MCF 10A (cell line): Measurements from ENCODE around the gene RASL12. TPM values are rescaled to one million over a fixed set of nuclear protein-coding genes. Genes with fewer than 3 reads are reported as not detected.

Experiments used
- BruUV-seq: library from RNA; stranded (reverse); fragments of 400-500 nt; replicated peaks from 2 replicates; lab custom pipeline; 2021; lab: Mats Ljungman, UMichigan
- CTCF ChIA-PET: fragments of 300-600 bp; sonication (Branson Sonifier 250); formaldehyde crosslinking; extraction: SDS; loops from one replicate; lab custom pipeline; 2021; ENCODE audit warnings: antibody characterized with exemption, inconsistent platforms; lab: Yijun Ruan, JAX
- POLR2A ChIA-PET: fragments of 300-600, 350-650 bp; sonication (Branson Sonifier 250); formaldehyde crosslinking; extraction: SDS; loops from one replicate; lab custom pipeline; 2020; ENCODE audit warnings: antibody characterized with exemption, inconsistent platforms; lab: Yijun Ruan, JAX
- DNase-seq: peaks from one replicate; pipeline ENCODE4 v3.0.0-alpha.2; 2018; ENCODE audit not compliant: unreplicated experiment
- H3K27ac Mint-ChIP-seq: one replicate; pipeline ENCODE4 v1.8.0; 2022; ENCODE audit warnings: mild to moderate bottlenecking, low read depth, mixed read lengths; ENCODE audit not compliant: unreplicated experiment
- H3K27me3 Mint-ChIP-seq: one replicate; pipeline ENCODE4 v1.8.0; 2022; ENCODE audit warnings: mixed read lengths; ENCODE audit not compliant: insufficient read depth, unreplicated experiment
- H3K36me3 Mint-ChIP-seq: one replicate; pipeline ENCODE4 v1.8.0; 2022; ENCODE audit warnings: mild to moderate bottlenecking, moderate library complexity, mixed read lengths; ENCODE audit not compliant: insufficient read depth, unreplicated experiment
- H3K4me1 Mint-ChIP-seq: one replicate; pipeline ENCODE4 v1.8.0; 2022; ENCODE audit warnings: mixed read lengths; ENCODE audit not compliant: insufficient read depth, unreplicated experiment
- H3K4me3 Mint-ChIP-seq: one replicate; pipeline ENCODE4 v1.8.0; 2022; ENCODE audit warnings: mild to moderate bottlenecking, moderate library complexity, mixed read lengths; ENCODE audit not compliant: unreplicated experiment
- H3K9me3 Mint-ChIP-seq: one replicate; pipeline ENCODE4 v1.8.0; 2022; ENCODE audit warnings: mixed read lengths; ENCODE audit not compliant: unreplicated experiment
- intact Hi-C: fragments of 100-400 bp; cut with micrococcal nuclease; formaldehyde crosslinking; loops from 2 replicates; pipeline ENCODE4 v1.14.1; 2022
- total RNA-seq: library from RNA; stranded (reverse); gene quantifications from 2 replicates; pipeline ENCODE4 v1.2.3, GENCODE V29; 2022
- TF ChIP-seq, protein P1 (sequence below): fragments of 200-600 bp; IDR thresholded peaks from one replicate; pipeline ENCODE4 v1.8.0; 2022; ENCODE audit warnings: antibody characterized with exemption, mild to moderate bottlenecking; ENCODE audit not compliant: unreplicated experiment

RASL12 gene
- total RNA-seq, 1 experiment from 2014 or later, result not detected

DNA sequence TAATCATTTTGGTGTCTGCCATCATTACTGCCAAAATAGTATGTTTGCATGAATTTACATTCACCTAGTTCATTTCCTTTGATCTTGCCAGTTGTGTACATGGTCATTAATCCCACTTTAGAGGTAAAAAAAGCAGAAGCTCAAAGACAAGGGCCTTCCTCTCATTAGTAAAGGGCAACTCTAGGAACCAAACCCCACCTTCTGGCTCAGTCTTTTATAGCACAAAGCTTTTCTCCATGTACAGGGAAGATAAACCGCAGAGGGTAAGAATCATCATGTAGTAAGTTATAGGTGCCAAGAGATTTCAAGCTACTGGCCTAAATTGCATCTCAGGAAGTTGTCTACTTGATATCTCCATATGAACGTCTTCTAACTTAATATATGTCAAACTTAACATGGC, 58.8 kb downstream of the RASL12 start:
- TF ChIP-seq, protein P1, sequence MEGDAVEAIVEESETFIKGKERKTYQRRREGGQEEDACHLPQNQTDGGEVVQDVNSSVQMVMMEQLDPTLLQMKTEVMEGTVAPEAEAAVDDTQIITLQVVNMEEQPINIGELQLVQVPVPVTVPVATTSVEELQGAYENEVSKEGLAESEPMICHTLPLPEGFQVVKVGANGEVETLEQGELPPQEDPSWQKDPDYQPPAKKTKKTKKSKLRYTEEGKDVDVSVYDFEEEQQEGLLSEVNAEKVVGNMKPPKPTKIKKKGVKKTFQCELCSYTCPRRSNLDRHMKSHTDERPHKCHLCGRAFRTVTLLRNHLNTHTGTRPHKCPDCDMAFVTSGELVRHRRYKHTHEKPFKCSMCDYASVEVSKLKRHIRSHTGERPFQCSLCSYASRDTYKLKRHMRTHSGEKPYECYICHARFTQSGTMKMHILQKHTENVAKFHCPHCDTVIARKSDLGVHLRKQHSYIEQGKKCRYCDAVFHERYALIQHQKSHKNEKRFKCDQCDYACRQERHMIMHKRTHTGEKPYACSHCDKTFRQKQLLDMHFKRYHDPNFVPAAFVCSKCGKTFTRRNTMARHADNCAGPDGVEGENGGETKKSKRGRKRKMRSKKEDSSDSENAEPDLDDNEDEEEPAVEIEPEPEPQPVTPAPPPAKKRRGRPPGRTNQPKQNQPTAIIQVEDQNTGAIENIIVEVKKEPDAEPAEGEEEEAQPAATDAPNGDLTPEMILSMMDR, result no peak
- DNase-seq, result no peak
- BruUV-seq, result no TSS peak
- Mint-ChIP-seq H3K27me3 (no peaks in the 10 kb centered on the region), H3K4me3 (no peak overlapping the region), H3K4me1 (no peaks in the 10 kb centered on the region), H3K36me3 (peaks cover 64% of the 10 kb centered on the region), H3K9me3 (peaks cover 8% of the 10 kb centered on the region), H3K27ac (no peak overlapping the region)
- intact Hi-C loops, result no loop called here
- ChIA-PET CTCF (interaction anchor here (0.6 kb wide), 1 partner anchor 93 kb away, joined by 3 read pairs; no protein-coding TSS in a partner anchor), POLR2A (interaction anchor here (0.6 to 0.9 kb wide), 2 partner anchors 9 to 315 kb away, joined by 3 read pairs; no protein-coding TSS in a partner anchor)

DNA sequence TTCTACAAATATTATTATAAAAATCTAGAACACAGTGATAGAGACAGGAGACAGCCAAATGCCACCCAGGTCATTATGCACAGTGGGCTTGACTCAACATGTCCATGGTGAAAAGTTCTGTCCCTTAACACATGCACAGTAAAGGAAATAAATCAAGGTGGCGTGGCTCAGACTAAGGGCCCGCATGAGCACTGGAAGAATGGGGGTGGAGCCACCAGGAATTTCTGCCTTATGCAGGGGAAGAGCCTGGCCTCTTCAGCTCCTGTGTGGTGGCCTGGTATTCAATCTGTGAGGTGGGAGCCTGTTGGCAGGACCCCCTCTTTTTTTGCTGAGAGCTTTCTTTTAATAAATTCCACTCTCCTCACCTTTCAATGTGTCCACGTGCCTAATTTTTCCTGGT, 60.9 kb downstream of the RASL12 start:
- H3K27ac Mint-ChIP-seq, result no peak overlapping the region
- no peak for DNase-seq
- TF ChIP-seq, protein P1, result no peak
- no peaks in the 10 kb centered on the region for H3K4me1 Mint-ChIP-seq
- BruUV-seq, result no TSS peak
- peaks cover 58% of the 10 kb centered on the region for H3K36me3 Mint-ChIP-seq
- H3K4me3 Mint-ChIP-seq, result no peak overlapping the region
- CTCF ChIA-PET, result interaction anchor here (0.6 to 0.7 kb wide), 2 partner anchors 20 to 45 kb away, joined by 3 read pairs; no protein-coding TSS in a partner anchor
- no peaks in the 10 kb centered on the region for H3K9me3 Mint-ChIP-seq
- POLR2A ChIA-PET, result interaction anchor here (0.6 kb wide), 1 partner anchor 15 kb away, joined by 3 read pairs; no protein-coding TSS in a partner anchor
- no peaks in the 10 kb centered on the region for H3K27me3 Mint-ChIP-seq
- intact Hi-C loops, result no loop called here

DNA sequence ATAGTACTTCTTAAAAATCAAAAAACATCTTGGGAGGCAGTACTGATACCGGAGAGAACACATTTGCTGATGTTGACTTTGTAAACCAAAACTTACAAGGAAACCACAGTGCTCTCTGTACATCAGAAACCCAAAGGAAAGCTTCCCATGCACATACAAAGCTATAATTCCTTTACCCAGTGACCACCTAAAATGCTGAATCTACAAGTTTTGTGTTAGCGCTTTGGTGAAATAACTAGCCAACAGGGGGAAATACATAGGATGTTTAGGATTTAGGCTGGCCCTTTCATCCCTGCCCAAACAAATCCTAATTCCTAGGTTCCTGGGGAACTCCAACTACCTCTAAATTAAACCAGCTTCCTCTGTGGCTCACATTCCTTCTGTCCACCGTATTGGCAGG, 62.8 kb downstream of the RASL12 start:
- H3K27me3 Mint-ChIP-seq, result no peaks in the 10 kb centered on the region
- peaks cover 50% of the 10 kb centered on the region for H3K36me3 Mint-ChIP-seq
- no peak overlapping the region for H3K27ac Mint-ChIP-seq
- intact Hi-C loops, result no loop called here
- BruUV-seq, result no TSS peak
- no peaks in the 10 kb centered on the region for H3K4me1 Mint-ChIP-seq
- TF ChIP-seq, protein P1, result no peak
- ChIA-PET POLR2A (interaction anchor here (0.9 to 1.2 kb wide), 2 partner anchors 10 to 15 kb away, joined by 3 read pairs; no protein-coding TSS in a partner anchor), CTCF (interaction anchor here (0.6 to 1.0 kb wide), 3 partner anchors 9 to 18 kb away, joined by 3 to 4 read pairs (median 4); no protein-coding TSS in a partner anchor)
- no peaks in the 10 kb centered on the region for H3K9me3 Mint-ChIP-seq
- H3K4me3 Mint-ChIP-seq, result no peak overlapping the region
- DNase-seq, result no peak

Other genes starting within 250 kb of the RASL12 start
- 8.1 and 13.4 TPM in 2 replicates for gene PIF1, start 242.3 kb downstream of the RASL12 start, total RNA-seq
- gene PLEKHO2, start 226.1 kb downstream of the RASL12 start, total RNA-seq, result 2.0 and 2.7 TPM in 2 replicates
- 0.16 and 0.66 TPM in 2 replicates for gene ANKDD1A, start 156.1 kb downstream of the RASL12 start, total RNA-seq
- 63.1 and 70.4 TPM in 2 replicates for gene SPG21, start 78.1 kb downstream of the RASL12 start, total RNA-seq
- gene MTFMT, start 38.4 kb downstream of the RASL12 start, total RNA-seq, result 14.9 and 15.9 TPM in 2 replicates
- not detected in 2 replicates for gene SLC51B, start 22.6 kb downstream of the RASL12 start, total RNA-seq
- gene KBTBD13, start 8.8 kb upstream of the RASL12 start, total RNA-seq, result not detected in 2 replicates
- gene UBAP1L, start 47.2 kb upstream of the RASL12 start, total RNA-seq, result 3.0 and 3.5 TPM in 2 replicates
- 26.3 and 31.0 TPM in 2 replicates for gene PDCD7, start 65.8 kb upstream of the RASL12 start, total RNA-seq
- 47.9 and 48.9 TPM in 2 replicates for gene CLPX, start 117.4 kb upstream of the RASL12 start, total RNA-seq
- gene CILP, start 143.5 kb upstream of the RASL12 start, total RNA-seq, result not detected in 2 replicates
- gene PARP16, start 218.9 kb upstream of the RASL12 start, total RNA-seq, result 5.9 and 6.1 TPM in 2 replicates
- not detected in 2 replicates for gene RNU5A-1, start 228.1 kb upstream of the RASL12 start, total RNA-seq
- not detected in 2 replicates for gene RNU5B-1, start 236.7 kb upstream of the RASL12 start, total RNA-seq